PC-3 (cell line): ENCODE measurements around the gene BRD4.
A peak's percentile ranks its signal among the peaks of the same experiment; 100 is the strongest.

Experiments
- EZH2 ChIP-seq: fragments of 300-600 bp; sonication (generic); IDR thresholded peaks from one replicate; pipeline ENCODE4 v1.6.1; 2017; ENCODE audit warnings: antibody characterized with exemption, mild to moderate bottlenecking, low read length; ENCODE audit not compliant: unreplicated experiment
- EZH2phosphoT487 ChIP-seq: fragments of 300-600 bp; sonication (generic); IDR thresholded peaks from 2 replicates; pipeline ENCODE4 v1.6.1; 2018; ENCODE audit warnings: mild to moderate bottlenecking, antibody characterized with exemption, low read length, borderline replicate concordance
- TF ChIP-seq, protein P1 (sequence below): fragments of 300-600 bp; sonication (generic); conservative IDR thresholded peaks from 2 replicates; pipeline ENCODE4 v1.5.1; 2017; ENCODE audit warnings: antibody characterized with exemption, low read depth, mild to moderate bottlenecking, low read length

DNA sequence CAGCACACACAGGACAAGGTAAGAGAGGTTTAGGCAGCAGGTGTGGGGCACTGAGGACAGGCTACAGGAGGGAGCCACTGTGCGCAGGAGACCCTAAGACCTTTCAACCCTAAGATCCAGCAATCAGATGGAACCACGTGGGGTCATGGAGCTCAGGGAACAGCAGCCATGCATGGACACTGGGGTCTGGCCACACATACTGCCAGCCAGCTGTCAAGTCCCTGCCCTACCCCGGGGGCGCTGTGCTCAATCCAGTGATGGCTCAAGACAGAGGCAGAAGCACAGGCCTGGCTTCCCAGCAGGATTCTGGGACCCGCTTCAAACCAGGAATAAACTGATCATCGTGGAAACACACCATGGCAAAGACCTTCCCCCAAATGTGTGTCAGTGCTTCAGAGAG lies 74.6 kb downstream of the BRD4 start:
- TF ChIP-seq, protein P1, sequence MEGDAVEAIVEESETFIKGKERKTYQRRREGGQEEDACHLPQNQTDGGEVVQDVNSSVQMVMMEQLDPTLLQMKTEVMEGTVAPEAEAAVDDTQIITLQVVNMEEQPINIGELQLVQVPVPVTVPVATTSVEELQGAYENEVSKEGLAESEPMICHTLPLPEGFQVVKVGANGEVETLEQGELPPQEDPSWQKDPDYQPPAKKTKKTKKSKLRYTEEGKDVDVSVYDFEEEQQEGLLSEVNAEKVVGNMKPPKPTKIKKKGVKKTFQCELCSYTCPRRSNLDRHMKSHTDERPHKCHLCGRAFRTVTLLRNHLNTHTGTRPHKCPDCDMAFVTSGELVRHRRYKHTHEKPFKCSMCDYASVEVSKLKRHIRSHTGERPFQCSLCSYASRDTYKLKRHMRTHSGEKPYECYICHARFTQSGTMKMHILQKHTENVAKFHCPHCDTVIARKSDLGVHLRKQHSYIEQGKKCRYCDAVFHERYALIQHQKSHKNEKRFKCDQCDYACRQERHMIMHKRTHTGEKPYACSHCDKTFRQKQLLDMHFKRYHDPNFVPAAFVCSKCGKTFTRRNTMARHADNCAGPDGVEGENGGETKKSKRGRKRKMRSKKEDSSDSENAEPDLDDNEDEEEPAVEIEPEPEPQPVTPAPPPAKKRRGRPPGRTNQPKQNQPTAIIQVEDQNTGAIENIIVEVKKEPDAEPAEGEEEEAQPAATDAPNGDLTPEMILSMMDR: 0 out of 2 replicates have a peak, but pooled peaks have one; percentile 8
- TF ChIP-seq EZH2: no peak
- TF ChIP-seq EZH2phosphoT487: no peak
